CD4-positive, alpha-beta memory T cell (primary cell): ENCODE data around the gene DCHS2. TPM values are rescaled to one million over a fixed set of nuclear protein-coding genes. Genes with fewer than 3 reads are reported as not detected.

Source experiments
- CTCF ChIA-PET: fragments of 350-600 bp; sonication (Branson Sonifier 250); formaldehyde crosslinking; loops from one replicate; lab custom pipeline; 2021; ENCODE audit warnings: inconsistent platforms; ENCODE audit not compliant: partially characterized antibody; lab: Charles Lee
- POLR2A ChIA-PET: fragments of 350-600 bp; sonication (Branson Sonifier 250); formaldehyde crosslinking; loops from one replicate; lab custom pipeline; 2021; ENCODE audit not compliant: partially characterized antibody; lab: Charles Lee
- DNase-seq, 5 donors: peaks; one replicate each; pipeline versions ENCODE4 v3.0.0 to v3.0.0-alpha.2; 2020 to 2022; ENCODE audit warnings: mixed read lengths in 1 of 5
- H3K27ac ChIP-seq: one replicate; pipeline ENCODE4 v1.7.0; 2013; ENCODE audit warnings: low read depth, low read length
- H3K27me3 ChIP-seq: 2 replicates; pipeline ENCODE4 v1.7.0; 2013; ENCODE audit warnings: mild to moderate bottlenecking, low read length, moderate library complexity; ENCODE audit not compliant: insufficient read depth
- H3K36me3 ChIP-seq: 2 replicates; pipeline ENCODE4 v1.7.0; 2013; ENCODE audit warnings: mild to moderate bottlenecking, low read length, moderate library complexity; ENCODE audit not compliant: insufficient read depth
- H3K4me1 ChIP-seq: 2 replicates; pipeline ENCODE4 v1.7.0; 2013; ENCODE audit warnings: mild to moderate bottlenecking, low read length, moderate library complexity; ENCODE audit not compliant: insufficient read depth
- H3K4me3 ChIP-seq, 2 donors: one replicate each; pipeline ENCODE4 v1.7.0; 2013; ENCODE audit warnings: low read length in 2 of 2, mild to moderate bottlenecking in 1 of 2
- H3K9me3 ChIP-seq, 2 donors: one replicate each; pipeline ENCODE4 v1.7.0; 2013; ENCODE audit warnings: low read length in 2 of 2, control low read depth in 1 of 2; ENCODE audit not compliant: control insufficient read depth in 1 of 2
- H3K27ac Mint-ChIP-seq, 7 donors: one replicate each; pipeline ENCODE4 v1.8.0; 2020 to 2021; ENCODE audit warnings: mixed read lengths in 7 of 7, mild to moderate bottlenecking in 6 of 7, inconsistent platforms in 3 of 7, moderate library complexity in 3 of 7
- H3K27me3 Mint-ChIP-seq, 2 donors: one replicate each; pipeline ENCODE4 v1.8.0; 2020 to 2021; ENCODE audit warnings: mixed read lengths in 2 of 2
- H3K36me3 Mint-ChIP-seq, 2 donors: one replicate each; pipeline ENCODE4 v1.8.0; 2020 to 2021; ENCODE audit warnings: mixed read lengths in 2 of 2, inconsistent platforms in 1 of 2, mild to moderate bottlenecking in 1 of 2
- H3K4me1 Mint-ChIP-seq, 4 donors: one replicate each; pipeline ENCODE4 v1.8.0; 2020 to 2021; ENCODE audit warnings: mixed read lengths in 4 of 4, mild to moderate bottlenecking in 1 of 4
- H3K4me3 Mint-ChIP-seq, 8 donors: one replicate each; pipeline ENCODE4 v1.8.0; 2020 to 2021; ENCODE audit warnings: mixed read lengths in 8 of 8, mild to moderate bottlenecking in 7 of 8, moderate library complexity in 6 of 8, inconsistent platforms in 3 of 8
- H3K9me3 Mint-ChIP-seq, 8 donors: one replicate each; pipeline ENCODE4 v1.8.0; 2020 to 2021; ENCODE audit warnings: mixed read lengths in 8 of 8, mild to moderate bottlenecking in 5 of 8, inconsistent platforms in 3 of 8, moderate library complexity in 1 of 8
- intact Hi-C: fragments of 100-400 bp; cut with micrococcal nuclease; formaldehyde crosslinking; loops from one replicate; pipeline ENCODE4 v1.15.1; 2023
- polyA plus RNA-seq, 2 donors: library from polyadenylated mRNA; unstranded; fragments of 300-500 nt; fragmentation: Illumina TruSeq; gene quantifications; one replicate each; pipeline ENCODE4 v1.2.3, GENCODE V29; 2021
- total RNA-seq, 2 experiments: library from RNA; stranded (reverse); gene quantifications; one replicate each; pipeline ENCODE4 v1.2.3, GENCODE V29; 2021

Gene DCHS2
- under 1 TPM; 0.14 to 0.17 TPM for total RNA-seq
- under 1 TPM in 1 of 2 donors, not detected in 1; 0.33 TPM for polyA plus RNA-seq

DNA sequence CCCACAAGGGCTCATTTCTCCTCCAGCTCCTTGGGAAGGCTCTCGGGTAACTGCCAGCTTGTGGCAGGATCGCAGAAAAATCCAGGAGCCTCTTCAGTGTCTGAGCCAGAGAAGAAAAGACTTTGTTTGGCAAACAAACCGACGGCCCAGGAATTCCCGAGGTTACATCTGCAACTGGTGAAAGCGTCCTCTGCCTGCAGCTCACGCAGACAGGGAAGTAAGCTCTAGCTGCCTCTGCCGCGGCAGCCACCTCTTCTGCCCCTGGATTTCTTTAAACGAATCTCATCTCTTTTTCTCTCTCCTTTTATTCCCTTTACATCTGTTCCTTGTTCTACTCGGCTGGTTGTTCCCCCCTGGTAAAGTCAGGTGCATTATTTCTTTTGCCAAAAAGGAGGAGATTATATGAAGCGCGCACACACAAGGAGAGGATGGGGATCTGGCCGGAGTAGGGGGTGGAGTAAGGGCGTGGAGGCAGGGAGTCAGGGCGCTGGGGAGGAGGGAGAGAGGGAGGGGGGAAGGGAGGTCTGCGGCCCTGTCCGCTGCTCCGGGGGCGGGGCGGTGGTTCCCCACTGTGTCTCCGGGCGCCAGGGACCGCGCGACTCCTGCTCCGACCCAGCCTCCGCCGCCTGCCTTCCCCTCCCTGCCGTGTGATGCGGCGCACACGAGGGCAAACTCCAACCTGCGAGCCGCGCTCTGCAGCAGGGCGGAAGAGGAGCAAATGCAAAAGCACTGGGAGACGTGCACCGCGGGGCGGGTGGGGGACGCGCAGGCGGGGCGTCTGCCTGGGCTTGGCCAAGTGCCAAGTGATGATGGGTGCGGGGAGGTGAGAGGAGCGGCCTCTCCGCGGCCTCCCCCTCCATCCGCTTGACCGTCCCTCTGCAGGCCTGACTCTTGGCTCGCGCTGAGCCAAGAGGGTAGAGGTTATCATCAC lies at the start of gene DCHS2:
Gene DCHS2 (minus strand): TSS at position 459 of the 931 bp plus-strand sequence. CDS start 444 bp downstream, at position 15.
- Histone ChIP-seq H3K36me3 (no peaks in the 10 kb centered on the region), H3K4me3 (no peak within 1 kb of the TSS), H3K4me1 (no peaks in the 10 kb centered on the region), H3K9me3 (no peaks in the 10 kb centered on the region), H3K27me3 (peaks cover 5% of the 10 kb centered on the region), H3K27ac (no peak within 1 kb of the TSS)
- Mint-ChIP-seq H3K4me3 (peak within 1 kb of the TSS; percentile 60 to 84 (median 68)), H3K27ac (peak within 1 kb of the TSS in 1 of 7 donors; percentile 51), H3K36me3 (no peaks in the 10 kb centered on the region), H3K4me1 (peaks cover 8 to 24% (median 14%) of the 10 kb centered on the region in 4 donors), H3K9me3 (peaks cover 0 to 4% (median 0%) of the 10 kb centered on the region in 8 donors), H3K27me3 (peaks cover 34 to 51% of the 10 kb centered on the region in 2 donors)
- intact Hi-C loops: no loop called here
- DNase-seq: no peak
- CTCF ChIA-PET: no interaction called here
- POLR2A ChIA-PET: no interaction called here

DNA sequence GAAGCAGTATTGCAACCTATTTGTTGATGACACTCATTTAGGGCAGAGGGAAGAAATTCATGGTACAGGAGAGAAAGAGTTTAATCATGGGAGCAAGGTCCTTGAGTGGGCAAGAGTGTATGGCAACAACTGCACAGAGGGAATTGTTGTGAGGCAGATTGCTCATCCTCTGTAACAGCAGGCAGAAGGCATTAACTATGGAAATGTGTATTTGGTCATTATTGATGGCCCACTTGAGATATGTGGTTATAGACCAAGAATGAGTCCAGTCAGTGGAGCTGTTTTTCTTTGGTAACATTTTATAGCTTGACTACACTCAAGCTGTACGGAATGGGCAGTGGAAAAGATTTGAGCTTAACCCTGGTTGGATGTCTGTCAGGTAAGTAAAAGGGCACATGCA lies 42.7 kb upstream of the DCHS2 start:
- H3K9me3 ChIP-seq: no peaks in the 10 kb centered on the region
- ChIA-PET CTCF (interaction anchor here (1.6 to 1.8 kb wide), 2 partner anchors 16 to 18 kb away, joined by 3 to 4 read pairs; partner anchors contain the start of gene PLRG1), POLR2A (no interaction called here)
- Mint-ChIP-seq H3K27me3 (peaks cover 0 to 2% of the 10 kb centered on the region in 2 donors), H3K36me3 (peaks cover 13 to 31% of the 10 kb centered on the region in 2 donors), H3K27ac (peak overlapping the region in 2 of 7 donors; percentile 3 to 7), H3K9me3 (no peaks in the 10 kb centered on the region), H3K4me3 (no peak overlapping the region), H3K4me1 (no peaks in the 10 kb centered on the region)
- H3K4me1 ChIP-seq: no peaks in the 10 kb centered on the region
- intact Hi-C loops: no loop called here
- H3K36me3 ChIP-seq: peaks cover 28% of the 10 kb centered on the region
- no peaks in the 10 kb centered on the region for H3K27me3 ChIP-seq
- H3K4me3 ChIP-seq: no peak overlapping the region
- no peak overlapping the region for H3K27ac ChIP-seq
- no peak for DNase-seq

- Histone ChIP-seq H3K9me3 (no peaks in the 10 kb centered on the region), H3K4me3 (no peak overlapping the region), H3K4me1 (no peaks in the 10 kb centered on the region), H3K36me3 (no peaks in the 10 kb centered on the region), H3K27ac (no peak overlapping the region), H3K27me3 (no peaks in the 10 kb centered on the region)
- POLR2A ChIA-PET: interaction anchor here (1.0 kb wide), 1 partner anchor 20 kb away, joined by 3 read pairs; the partner anchor contains the start of gene PLRG1
- Mint-ChIP-seq H3K36me3 (peaks cover 0 to 3% of the 10 kb centered on the region in 2 donors), H3K27ac (no peak overlapping the region), H3K27me3 (peaks cover 7 to 11% of the 10 kb centered on the region in 2 donors), H3K4me3 (no peak overlapping the region), H3K9me3 (no peaks in the 10 kb centered on the region), H3K4me1 (no peaks in the 10 kb centered on the region)
- CTCF ChIA-PET: interaction anchor here (0.9 to 1.5 kb wide), 2 partner anchors 22 to 29 kb away, joined by 4 to 5 read pairs; no protein-coding TSS in a partner anchor
- intact Hi-C loops: no loop called here
- no peak for DNase-seq
These were observed 38.3 kb upstream of the DCHS2 start for GRCh38 chr4:154529728-154530519.

- no peak overlapping the region for H3K4me3 ChIP-seq
- Mint-ChIP-seq H3K36me3 (no peaks in the 10 kb centered on the region), H3K27me3 (peaks cover 15 to 18% of the 10 kb centered on the region in 2 donors), H3K27ac (no peak overlapping the region), H3K4me1 (no peaks in the 10 kb centered on the region), H3K4me3 (no peak overlapping the region), H3K9me3 (no peaks in the 10 kb centered on the region)
- intact Hi-C loops: no loop called here
- no peaks in the 10 kb centered on the region for H3K9me3 ChIP-seq
- ChIA-PET CTCF (interaction anchor here (1.5 kb wide), 1 partner anchor 30 kb away, joined by 5 read pairs; no protein-coding TSS in a partner anchor), POLR2A (no interaction called here)
- H3K27me3 ChIP-seq: no peaks in the 10 kb centered on the region
- H3K36me3 ChIP-seq: no peaks in the 10 kb centered on the region
- DNase-seq: no peak
- H3K4me1 ChIP-seq: no peaks in the 10 kb centered on the region
- H3K27ac ChIP-seq: no peak overlapping the region
These were observed 37.3 kb upstream of the DCHS2 start for GRCh38 chr4:154528869-154529268.

DNA sequence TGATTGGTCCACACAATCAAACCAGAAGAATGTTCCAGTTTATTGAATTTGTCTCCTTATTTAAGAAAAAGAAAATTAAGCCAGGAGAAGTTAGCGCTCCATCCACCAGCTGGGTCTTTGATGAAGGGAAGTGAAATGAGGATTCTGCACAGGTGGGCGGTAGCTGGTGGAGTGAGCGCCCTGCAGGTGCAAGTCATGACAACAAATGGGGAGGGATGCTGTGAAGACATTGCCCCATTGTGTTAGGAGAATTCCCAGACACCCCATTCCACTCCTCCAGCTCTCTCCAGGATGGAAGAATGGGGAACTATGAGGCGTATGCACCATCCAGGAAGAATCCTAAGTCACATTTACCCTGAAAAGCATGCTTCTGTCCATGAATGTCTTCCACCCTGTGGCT lies 35.7 kb upstream of the DCHS2 start:
- DNase-seq: no peak
- H3K36me3 ChIP-seq: no peaks in the 10 kb centered on the region
- no peak overlapping the region for H3K27ac ChIP-seq
- no peaks in the 10 kb centered on the region for H3K27me3 ChIP-seq
- Mint-ChIP-seq H3K27me3 (peaks cover 17 to 22% of the 10 kb centered on the region in 2 donors), H3K4me3 (no peak overlapping the region), H3K36me3 (no peaks in the 10 kb centered on the region), H3K27ac (no peak overlapping the region), H3K4me1 (peaks cover 0 to 1% (median 0%) of the 10 kb centered on the region in 4 donors), H3K9me3 (no peaks in the 10 kb centered on the region)
- POLR2A ChIA-PET: no interaction called here
- H3K9me3 ChIP-seq: no peaks in the 10 kb centered on the region
- CTCF ChIA-PET: no interaction called here
- H3K4me3 ChIP-seq: no peak overlapping the region
- no peaks in the 10 kb centered on the region for H3K4me1 ChIP-seq
- intact Hi-C loops: no loop called here

- H3K27ac Mint-ChIP-seq: no peak overlapping the region
- no peaks in the 10 kb centered on the region for H3K36me3 Mint-ChIP-seq
- Histone ChIP-seq H3K27ac (no peak overlapping the region), H3K27me3 (no peaks in the 10 kb centered on the region), H3K4me1 (no peaks in the 10 kb centered on the region), H3K9me3 (no peaks in the 10 kb centered on the region), H3K4me3 (no peak overlapping the region), H3K36me3 (no peaks in the 10 kb centered on the region)
- no peaks in the 10 kb centered on the region for H3K9me3 Mint-ChIP-seq
- intact Hi-C loops: no loop called here
- no peak for DNase-seq
- peaks cover 21 to 24% of the 10 kb centered on the region in 2 donors for H3K27me3 Mint-ChIP-seq
- ChIA-PET POLR2A (no interaction called here), CTCF (no interaction called here)
- H3K4me1 Mint-ChIP-seq: peaks cover 0 to 1% (median 0%) of the 10 kb centered on the region in 4 donors
- no peak overlapping the region for H3K4me3 Mint-ChIP-seq
These were observed 34.6 kb upstream of the DCHS2 start for GRCh38 chr4:154526151-154526550.

- ChIA-PET CTCF (no interaction called here), POLR2A (no interaction called here)
- Histone ChIP-seq H3K9me3 (no peaks in the 10 kb centered on the region), H3K4me3 (no peak overlapping the region), H3K36me3 (no peaks in the 10 kb centered on the region), H3K27ac (no peak overlapping the region), H3K27me3 (no peaks in the 10 kb centered on the region), H3K4me1 (no peaks in the 10 kb centered on the region)
- peaks cover 32 to 37% of the 10 kb centered on the region in 2 donors for H3K27me3 Mint-ChIP-seq
- no peak overlapping the region for H3K4me3 Mint-ChIP-seq
- H3K4me1 Mint-ChIP-seq: peaks cover 0 to 1% (median 0%) of the 10 kb centered on the region in 4 donors
- H3K36me3 Mint-ChIP-seq: no peaks in the 10 kb centered on the region
- no peaks in the 10 kb centered on the region for H3K9me3 Mint-ChIP-seq
- no peak overlapping the region for H3K27ac Mint-ChIP-seq
- intact Hi-C loops: no loop called here
- DNase-seq: no peak
These were observed 30.0 kb upstream of the DCHS2 start for GRCh38 chr4:154521607-154522006.
